ENCODE measurements around the gene NOL6. TPM values are rescaled to one million over a fixed set of nuclear protein-coding genes. Genes with fewer than 3 reads are reported as not detected.

Gene NOL6
- total and polyA plus RNA-seq, 10 of the 15 experiments (the other 5 are each of a cell fraction or from before 2014, with no cell fraction given), result 8.3 to 53.2 (median 33.1) TPM

DNA sequence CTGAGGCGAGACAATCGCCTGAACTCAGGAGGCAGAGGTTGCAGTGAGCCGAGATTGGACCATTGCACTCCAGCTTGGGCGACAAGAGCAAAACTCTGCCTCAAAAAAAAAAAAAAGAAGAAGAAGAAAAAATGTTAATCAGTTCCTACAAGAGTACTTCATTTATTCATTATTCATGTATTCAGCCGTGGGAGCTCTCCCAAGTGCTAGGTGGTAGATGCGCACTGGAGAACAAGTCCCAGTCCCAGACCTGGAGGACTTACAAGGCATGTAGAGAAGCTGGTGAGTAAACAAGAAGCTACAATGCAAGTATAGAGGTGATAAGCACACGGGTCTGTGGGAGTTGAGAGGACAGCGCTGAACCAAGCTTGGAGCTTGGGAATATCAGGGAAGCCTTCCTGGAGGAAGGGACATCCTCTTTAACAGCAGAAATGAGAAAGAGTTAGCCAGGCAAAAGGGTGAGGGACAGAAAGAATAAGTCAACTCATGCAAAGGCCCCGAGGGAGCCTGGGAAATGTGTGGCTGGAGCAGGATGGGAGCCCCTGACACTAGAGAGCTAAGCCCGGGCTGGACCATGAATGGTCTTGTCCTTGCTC is 53.9 kb downstream of the NOL6 start:
- CTCF ChIA-PET, result interaction anchor here (0.6 to 1.2 kb wide), 3 partner anchors 14 to 55 kb away, joined by 3 read pairs; no protein-coding TSS in a partner anchor
- H3K79me2 ChIP-seq (ENCODE audit: control insufficient read depth, insufficient read depth, low read length), result no peaks in the 10 kb centered on the region
- WGBS (ENCODE audit: insufficient coverage, insufficient replicate concordance, low lambda C conversion rate, missing lambda C conversion rate), result 48% methylated on average over 10 of the region's 10 CpGs
- RAD21 ChIA-PET (ENCODE audit: unreplicated experiment), result no interaction called here
- ATAC-seq, result no peak
- H3K9me3 ChIP-seq (replicated peaks; ENCODE audit: control insufficient read depth, insufficient read depth, low read length), result no peaks in the 10 kb centered on the region
- no peak for FAIRE-seq
- POLR2A ChIA-PET, result no interaction called here
- H3K4me1 ChIP-seq (ENCODE audit: control insufficient read depth, insufficient read depth, low read length), result no peaks in the 10 kb centered on the region
- H3K9ac ChIP-seq (ENCODE audit: control insufficient read depth, insufficient read depth, low read length), result no peak overlapping the region
- in situ Hi-C loops (cut with MboI), result no loop called here
- H4K20me1 ChIP-seq (ENCODE audit: control insufficient read depth, insufficient read depth), result no peaks in the 10 kb centered on the region
- H3K27ac ChIP-seq (ENCODE audit: control insufficient read depth, insufficient read depth), result no peak overlapping the region
- no peak overlapping the region for H3K4me3 ChIP-seq
- no peak overlapping the region for H3K4me2 ChIP-seq (ENCODE audit: control insufficient read depth, insufficient read depth)
- no peak for DNase-seq (ENCODE audit: low read depth, low spot score)
- no peak overlapping the region for H2AFZ ChIP-seq (ENCODE audit: control insufficient read depth, low read depth, low read length)
- no peaks in the 10 kb centered on the region; a peak in 1 of 4 replicates for H3K27me3 ChIP-seq (replicated peaks in 1 of 2; ENCODE audit: control insufficient read depth in 2 of 2, insufficient read depth in 2 of 2, low read length in 1 of 2)
- SMC1A ChIA-PET (ENCODE audit: uncharacterized antibody, unreplicated experiment), result interaction anchor here (1.4 kb wide), 1 partner anchor 12 kb away, joined by 3 read pairs; no protein-coding TSS in a partner anchor
- H3K36me3 ChIP-seq (ENCODE audit: control insufficient read depth in 2 of 2, insufficient read depth in 2 of 2, low read length in 1 of 2), result no peaks in the 10 kb centered on the region
- intact Hi-C loops (cut with micrococcal nuclease; ENCODE audit: unreplicated experiment), result no loop called here
- BruUV-seq (replicated peaks), result no TSS peak
- TF ChIP-seq RBBP5 (conservative IDR thresholded peaks at IDR 0.05) (no peak), RAD51 (IDR thresholded peaks at IDR 0.05) (no peak), CBFB (IDR thresholded peaks at IDR 0.05; ENCODE audit: low read depth) (no peak), ZNF384 (IDR thresholded peaks at IDR 0.05; ENCODE audit: borderline replicate concordance, low read depth, low read length) (no peak), NR2F1 (conservative IDR thresholded peaks at IDR 0.05) (no peak), SIX5 (IDR thresholded peaks at IDR 0.05; ENCODE audit: low read depth, low read length, severe bottlenecking) (no peak)
- TF ChIP-seq, protein P1, sequence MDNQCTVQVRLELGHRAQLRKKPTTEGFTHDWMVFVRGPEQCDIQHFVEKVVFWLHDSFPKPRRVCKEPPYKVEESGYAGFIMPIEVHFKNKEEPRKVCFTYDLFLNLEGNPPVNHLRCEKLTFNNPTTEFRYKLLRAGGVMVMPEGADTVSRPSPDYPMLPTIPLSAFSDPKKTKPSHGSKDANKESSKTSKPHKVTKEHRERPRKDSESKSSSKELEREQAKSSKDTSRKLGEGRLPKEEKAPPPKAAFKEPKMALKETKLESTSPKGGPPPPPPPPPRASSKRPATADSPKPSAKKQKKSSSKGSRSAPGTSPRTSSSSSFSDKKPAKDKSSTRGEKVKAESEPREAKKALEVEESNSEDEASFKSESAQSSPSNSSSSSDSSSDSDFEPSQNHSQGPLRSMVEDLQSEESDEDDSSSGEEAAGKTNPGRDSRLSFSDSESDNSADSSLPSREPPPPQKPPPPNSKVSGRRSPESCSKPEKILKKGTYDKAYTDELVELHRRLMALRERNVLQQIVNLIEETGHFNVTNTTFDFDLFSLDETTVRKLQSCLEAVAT (IDR thresholded peaks at IDR 0.05), result no peak
- TF ChIP-seq, protein P2, sequence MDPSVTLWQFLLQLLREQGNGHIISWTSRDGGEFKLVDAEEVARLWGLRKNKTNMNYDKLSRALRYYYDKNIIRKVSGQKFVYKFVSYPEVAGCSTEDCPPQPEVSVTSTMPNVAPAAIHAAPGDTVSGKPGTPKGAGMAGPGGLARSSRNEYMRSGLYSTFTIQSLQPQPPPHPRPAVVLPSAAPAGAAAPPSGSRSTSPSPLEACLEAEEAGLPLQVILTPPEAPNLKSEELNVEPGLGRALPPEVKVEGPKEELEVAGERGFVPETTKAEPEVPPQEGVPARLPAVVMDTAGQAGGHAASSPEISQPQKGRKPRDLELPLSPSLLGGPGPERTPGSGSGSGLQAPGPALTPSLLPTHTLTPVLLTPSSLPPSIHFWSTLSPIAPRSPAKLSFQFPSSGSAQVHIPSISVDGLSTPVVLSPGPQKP (IDR thresholded peaks at IDR 0.05; ENCODE audit: low read depth, low read length), result no peak
- TF ChIP-seq, protein P3, sequence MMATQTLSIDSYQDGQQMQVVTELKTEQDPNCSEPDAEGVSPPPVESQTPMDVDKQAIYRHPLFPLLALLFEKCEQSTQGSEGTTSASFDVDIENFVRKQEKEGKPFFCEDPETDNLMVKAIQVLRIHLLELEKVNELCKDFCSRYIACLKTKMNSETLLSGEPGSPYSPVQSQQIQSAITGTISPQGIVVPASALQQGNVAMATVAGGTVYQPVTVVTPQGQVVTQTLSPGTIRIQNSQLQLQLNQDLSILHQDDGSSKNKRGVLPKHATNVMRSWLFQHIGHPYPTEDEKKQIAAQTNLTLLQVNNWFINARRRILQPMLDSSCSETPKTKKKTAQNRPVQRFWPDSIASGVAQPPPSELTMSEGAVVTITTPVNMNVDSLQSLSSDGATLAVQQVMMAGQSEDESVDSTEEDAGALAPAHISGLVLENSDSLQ (IDR thresholded peaks at IDR 0.05), result no peak
- TF ChIP-seq, protein P4, sequence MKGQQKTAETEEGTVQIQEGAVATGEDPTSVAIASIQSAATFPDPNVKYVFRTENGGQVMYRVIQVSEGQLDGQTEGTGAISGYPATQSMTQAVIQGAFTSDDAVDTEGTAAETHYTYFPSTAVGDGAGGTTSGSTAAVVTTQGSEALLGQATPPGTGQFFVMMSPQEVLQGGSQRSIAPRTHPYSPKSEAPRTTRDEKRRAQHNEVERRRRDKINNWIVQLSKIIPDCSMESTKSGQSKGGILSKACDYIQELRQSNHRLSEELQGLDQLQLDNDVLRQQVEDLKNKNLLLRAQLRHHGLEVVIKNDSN (IDR thresholded peaks at IDR 0.05; ENCODE audit: borderline replicate concordance, extremely low read length, insufficient read depth, low read depth, low read length), result no peak
- TF ChIP-seq, protein P5, sequence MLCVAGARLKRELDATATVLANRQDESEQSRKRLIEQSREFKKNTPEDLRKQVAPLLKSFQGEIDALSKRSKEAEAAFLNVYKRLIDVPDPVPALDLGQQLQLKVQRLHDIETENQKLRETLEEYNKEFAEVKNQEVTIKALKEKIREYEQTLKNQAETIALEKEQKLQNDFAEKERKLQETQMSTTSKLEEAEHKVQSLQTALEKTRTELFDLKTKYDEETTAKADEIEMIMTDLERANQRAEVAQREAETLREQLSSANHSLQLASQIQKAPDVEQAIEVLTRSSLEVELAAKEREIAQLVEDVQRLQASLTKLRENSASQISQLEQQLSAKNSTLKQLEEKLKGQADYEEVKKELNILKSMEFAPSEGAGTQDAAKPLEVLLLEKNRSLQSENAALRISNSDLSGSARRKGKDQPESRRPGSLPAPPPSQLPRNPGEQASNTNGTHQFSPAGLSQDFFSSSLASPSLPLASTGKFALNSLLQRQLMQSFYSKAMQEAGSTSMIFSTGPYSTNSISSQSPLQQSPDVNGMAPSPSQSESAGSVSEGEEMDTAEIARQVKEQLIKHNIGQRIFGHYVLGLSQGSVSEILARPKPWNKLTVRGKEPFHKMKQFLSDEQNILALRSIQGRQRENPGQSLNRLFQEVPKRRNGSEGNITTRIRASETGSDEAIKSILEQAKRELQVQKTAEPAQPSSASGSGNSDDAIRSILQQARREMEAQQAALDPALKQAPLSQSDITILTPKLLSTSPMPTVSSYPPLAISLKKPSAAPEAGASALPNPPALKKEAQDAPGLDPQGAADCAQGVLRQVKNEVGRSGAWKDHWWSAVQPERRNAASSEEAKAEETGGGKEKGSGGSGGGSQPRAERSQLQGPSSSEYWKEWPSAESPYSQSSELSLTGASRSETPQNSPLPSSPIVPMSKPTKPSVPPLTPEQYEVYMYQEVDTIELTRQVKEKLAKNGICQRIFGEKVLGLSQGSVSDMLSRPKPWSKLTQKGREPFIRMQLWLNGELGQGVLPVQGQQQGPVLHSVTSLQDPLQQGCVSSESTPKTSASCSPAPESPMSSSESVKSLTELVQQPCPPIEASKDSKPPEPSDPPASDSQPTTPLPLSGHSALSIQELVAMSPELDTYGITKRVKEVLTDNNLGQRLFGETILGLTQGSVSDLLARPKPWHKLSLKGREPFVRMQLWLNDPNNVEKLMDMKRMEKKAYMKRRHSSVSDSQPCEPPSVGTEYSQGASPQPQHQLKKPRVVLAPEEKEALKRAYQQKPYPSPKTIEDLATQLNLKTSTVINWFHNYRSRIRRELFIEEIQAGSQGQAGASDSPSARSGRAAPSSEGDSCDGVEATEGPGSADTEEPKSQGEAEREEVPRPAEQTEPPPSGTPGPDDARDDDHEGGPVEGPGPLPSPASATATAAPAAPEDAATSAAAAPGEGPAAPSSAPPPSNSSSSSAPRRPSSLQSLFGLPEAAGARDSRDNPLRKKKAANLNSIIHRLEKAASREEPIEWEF (IDR thresholded peaks at IDR 0.05; ENCODE audit: insufficient replicate concordance, low read depth, low read length), result no peak

Data from GM12878 (cell line).